ENCODE measurements around the gene PABPC1L.

- no peak for TF ChIP-seq POLR2A (IDR thresholded peaks at IDR 0.05; ENCODE audit: low read length)
- TF ChIP-seq CTCF (IDR thresholded peaks at IDR 0.05) = no peak
- TF ChIP-seq PHF8 (IDR thresholded peaks at IDR 0.05; ENCODE audit: borderline replicate concordance, low read depth) = no peak
Observed at GRCh38 chr20:44888226-44889103, 21.4 kb upstream of the PABPC1L start.

All from A549 (cell line).